Stimulated activated CD8-positive, alpha-beta memory T cell treated with anti-CD3 and anti-CD28 coated beads, Interleukin-12 subunit alpha, Interleukin-12 subunit beta, amount 100 ng/mL, for 4 hours (primary cell): ENCODE results near the gene ISCU.
"Not testable (repeated sequence)": the region's sequence is repeated elsewhere in the genome, so short reads cannot be mapped to it uniquely, and the experiment has no call there.

ENCODE experiments used
- DNase-seq: peaks from one replicate; pipeline ENCODE4 v3.0.0-alpha.2; 2020; ENCODE audit warnings: low read depth

Gene ISCU

DNA sequence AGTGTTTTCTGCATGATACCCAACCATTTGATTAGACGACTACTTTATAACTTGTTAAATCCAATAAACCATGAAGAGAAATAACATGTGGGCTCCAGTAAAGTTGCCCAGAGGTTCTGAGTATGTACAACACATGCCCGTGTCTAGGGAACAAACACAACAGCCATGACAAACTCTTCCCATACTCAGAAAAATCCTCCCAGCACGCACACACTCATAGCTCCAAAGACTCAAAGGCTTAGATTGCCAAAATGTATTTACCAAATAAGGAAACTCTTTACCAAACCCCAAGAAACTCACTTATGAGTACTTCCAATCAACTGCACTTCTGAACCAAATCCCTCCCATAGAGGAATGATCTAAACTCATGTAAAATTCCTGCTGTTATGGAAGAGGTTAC is 18.7 kb upstream of the ISCU start:
- DNase-seq = no peak

DNA sequence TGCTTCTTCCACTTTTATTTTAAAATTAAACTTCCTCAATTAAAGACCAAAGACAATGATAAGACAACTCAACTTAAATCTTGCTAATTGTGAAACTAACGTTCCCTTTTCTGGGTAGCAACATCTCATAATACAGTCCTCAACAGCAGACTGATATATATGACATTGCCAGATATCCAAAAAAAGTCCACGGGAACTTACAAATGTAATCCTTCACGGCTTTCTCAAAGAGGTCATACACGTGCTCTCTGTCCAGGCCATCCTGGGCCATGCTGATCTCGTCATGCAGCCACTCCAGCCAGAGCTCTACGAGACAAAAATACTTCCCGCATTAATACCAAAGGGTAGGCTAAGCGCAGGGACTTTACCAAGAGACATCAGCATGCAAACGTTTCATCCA is 14.7 kb upstream of the ISCU start:
- DNase-seq = no peak

DNA sequence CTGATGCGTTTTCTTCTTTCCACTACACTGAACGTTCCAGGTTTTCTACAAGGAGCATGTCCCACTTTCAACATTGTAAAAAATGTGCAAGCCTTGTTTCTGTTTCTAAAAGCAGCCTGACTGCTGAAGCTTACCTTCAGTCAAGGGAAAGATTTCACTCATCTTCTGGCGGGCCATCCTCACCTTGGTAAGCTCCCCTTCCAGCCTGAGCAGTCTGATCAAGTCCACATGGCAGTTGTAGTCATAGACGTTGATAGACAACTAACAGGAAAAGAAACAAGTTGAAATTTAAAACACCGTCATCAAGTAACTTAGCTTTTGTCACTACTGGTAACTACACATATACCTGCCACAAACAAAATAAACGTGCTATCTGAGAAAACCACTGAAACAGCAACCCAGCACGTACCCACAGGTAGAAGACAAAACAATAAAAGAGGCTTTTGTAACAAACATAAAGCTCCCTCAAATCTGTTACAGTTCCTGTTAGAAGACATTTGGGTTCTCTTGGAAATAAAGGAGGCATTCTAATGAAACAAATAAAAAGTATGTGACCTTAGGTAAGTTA is 13.4 kb upstream of the ISCU start:
- DNase-seq = no peak

DNA sequence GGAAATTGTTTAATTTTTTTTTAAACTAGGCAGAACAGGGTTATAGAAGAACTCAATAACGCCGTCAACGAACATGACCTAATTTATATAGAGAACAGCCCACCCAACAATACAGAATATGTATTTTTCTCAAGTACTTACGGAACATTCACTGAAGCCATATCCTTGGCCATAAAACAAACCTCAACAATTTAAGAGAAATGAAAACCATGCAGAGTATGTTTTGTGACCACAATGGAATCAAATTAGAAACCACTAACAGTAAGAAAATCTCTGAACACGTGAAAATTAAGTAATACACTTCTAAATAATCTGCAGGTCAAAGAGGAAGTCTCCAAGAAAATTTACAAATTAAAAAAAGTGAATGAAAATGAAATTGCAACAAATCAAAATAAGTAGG is 10.9 kb upstream of the ISCU start:
- DNase-seq = no peak

DNA sequence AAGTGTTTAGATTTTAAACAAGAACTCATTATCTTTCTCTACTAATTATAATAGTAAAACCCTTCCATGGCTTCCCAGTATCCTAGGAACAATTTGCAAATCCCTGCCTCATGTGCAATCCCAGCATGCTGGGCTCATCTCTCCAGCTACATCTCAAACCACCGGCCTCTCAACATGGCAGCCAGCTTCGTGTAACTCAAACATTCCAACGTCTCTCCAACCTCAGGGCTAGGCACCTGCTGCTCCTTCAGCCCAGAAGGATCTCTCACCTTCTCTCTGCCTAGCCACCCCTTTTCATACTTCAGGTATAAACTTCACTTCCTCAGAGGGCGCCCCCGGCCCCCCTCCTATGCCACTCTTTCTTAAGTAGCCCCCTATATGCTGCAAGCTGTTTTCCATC is 8.6 kb upstream of the ISCU start:
- DNase-seq = no peak

DNA sequence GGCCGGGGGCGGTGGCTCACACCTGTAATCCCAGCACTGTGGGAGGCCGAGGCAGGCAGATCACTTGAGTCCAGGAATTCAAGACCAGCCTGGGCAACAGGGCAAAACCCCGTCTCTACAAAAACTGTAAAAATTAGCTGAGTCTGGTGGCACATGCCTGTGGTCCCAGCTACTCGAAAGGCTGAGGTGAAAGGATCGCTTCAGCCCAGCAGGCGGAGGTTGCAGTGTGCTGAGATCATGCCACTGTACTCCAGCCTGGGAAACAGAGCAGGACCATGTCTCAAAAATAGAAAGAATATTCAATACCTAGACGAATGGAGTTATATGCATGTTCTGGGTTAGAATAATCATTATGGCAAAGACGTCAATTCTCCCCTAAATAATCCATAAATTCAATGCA is 7.0 kb upstream of the ISCU start:
- DNase-seq = not testable (repeated sequence)

DNA sequence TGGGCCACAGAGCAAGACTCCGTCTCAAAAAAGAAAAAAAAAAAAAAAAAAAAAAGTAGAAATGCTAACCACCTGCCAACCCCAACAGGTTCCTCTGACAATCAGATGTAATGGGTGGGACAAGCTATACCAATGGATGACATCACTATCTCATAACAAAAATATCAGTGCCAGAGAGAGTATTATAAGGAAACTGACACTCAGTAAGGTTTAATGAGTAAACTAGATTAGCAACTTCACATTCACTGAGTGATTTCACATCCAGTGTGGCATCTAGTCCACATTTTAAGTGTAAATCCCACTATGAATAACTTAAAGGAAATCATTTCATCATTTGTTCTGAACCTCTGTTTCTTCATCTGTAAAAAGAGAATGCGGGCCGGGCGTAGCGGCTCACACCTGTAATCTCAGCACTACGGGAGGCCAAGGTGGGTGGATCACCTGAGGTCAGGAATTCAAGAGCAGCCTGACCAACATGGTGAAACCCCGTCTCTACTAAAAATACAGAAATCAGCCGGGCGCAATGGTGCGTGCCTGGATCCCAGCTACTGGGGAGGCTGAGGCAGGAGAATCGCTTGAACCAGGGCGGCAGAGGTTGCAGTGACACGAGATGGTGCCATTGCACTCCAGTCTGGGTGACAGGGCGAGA is 3.3 kb upstream of the ISCU start:
- no peak for DNase-seq

DNA sequence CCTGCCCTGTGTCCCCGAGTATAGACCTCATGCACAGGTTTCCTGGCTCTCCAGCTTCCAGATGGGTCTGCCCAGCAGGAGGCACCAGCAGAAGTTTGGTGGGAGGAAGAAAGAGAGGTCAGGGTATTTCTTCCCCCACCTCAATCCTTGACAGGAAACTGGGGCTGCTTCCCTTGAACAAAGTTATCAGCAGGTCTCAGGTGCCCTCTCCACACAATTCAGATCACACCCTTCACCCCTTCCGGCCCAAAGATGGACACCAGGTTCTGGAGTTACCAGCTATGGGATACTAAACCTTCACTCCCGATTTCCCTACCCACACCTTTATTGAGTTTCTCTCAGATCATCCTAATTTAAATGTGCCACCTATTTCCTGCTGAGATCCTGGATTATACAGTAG is 2.6 kb upstream of the ISCU start:
- no peak for DNase-seq

DNA sequence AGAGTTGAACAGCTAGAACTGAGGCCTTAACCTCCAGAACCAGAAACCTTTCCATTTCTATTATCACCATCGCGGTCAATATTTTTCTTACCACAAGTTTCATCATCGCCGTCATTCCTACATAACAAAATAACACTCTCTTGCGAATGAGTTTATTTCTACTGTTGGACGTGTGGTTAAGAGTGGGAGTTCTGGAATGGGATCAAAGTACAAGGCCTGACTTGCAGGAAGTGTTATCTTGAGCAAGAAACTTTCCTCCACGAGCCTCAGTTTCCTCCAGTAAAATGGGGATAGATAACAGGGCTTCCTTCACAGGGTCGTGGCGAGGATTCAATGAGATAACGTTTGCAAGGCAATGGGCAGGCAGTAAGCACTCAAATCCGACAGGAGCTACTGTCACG is 2.1 kb upstream of the ISCU start:
- no peak for DNase-seq

DNA sequence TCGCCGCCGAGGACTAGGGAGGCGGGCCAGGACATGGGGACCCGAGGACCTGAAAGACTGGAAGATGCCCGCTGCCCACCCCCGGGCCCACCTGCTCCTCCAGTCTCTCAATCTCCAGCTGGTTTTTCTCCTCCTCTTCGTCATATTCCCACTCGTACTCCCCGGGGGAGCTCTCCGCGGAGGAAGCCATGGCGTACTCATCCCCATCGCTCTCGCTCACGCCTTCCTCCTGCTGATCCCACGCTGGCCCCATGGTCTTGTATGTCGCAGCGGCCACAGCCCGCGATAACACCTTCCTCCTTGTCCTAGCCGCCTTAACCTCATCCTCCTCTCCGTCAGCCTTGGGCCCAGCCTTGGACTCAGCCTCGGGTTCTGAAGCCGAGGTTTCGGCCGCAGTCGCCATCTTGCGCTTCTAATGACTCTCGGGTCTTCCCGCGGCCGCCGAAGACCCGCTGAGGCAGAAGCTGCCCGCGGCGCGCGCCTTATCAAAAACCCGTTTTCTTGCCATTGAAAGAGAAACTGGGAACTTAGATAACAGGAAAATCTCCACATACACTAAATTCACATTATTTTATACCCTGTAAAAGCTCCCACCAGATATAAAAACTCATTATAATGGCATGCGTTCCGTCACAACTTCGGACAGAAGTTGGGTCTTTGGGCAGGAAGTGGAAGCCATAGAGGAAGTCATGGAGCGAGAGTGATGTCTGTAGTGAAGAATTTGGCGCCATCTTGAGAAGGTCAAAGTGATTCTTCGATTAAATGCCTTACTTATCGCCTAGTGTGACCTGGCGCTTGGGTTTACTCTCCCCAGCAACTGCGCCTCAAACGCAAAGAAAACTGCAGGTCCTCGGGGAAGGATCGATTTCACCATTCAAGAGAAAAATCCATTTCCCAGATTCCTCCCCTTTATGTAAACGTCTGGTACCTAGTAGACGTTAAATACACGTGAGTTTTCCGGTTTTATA is 1.4 kb upstream of the ISCU start, which contains the start of gene SART3:
Gene SART3, minus strand, starts transcription at position 422 of the 968 bp plus-strand sequence. Its CDS starts 19 bp downstream, at position 403.
- DNase-seq = peak; percentile 65

DNA sequence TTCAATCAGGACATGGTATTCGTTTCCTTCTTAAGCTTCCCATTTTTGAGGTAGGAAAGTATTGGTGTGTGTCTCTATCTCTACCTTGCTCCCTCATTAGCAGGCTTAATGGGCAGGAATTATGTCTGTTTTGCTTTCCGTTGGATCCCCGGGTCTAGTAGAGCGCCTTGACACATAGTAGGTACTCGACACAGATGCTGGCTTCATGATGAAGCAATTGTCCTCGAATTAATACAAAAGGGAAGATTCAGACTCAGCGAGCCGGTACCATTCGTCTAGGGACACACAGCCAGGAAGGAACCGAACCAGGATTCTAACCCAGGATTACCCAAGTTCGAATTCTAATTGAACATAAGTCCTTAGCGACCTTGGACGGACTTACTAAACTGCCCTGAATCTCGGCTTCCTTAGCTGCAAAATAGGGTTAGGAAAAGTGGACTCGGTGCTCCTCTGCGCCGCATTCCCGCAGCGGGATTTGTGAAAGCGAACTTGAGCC is 496 bp upstream of the ISCU start:
- DNase-seq = no peak

DNA sequence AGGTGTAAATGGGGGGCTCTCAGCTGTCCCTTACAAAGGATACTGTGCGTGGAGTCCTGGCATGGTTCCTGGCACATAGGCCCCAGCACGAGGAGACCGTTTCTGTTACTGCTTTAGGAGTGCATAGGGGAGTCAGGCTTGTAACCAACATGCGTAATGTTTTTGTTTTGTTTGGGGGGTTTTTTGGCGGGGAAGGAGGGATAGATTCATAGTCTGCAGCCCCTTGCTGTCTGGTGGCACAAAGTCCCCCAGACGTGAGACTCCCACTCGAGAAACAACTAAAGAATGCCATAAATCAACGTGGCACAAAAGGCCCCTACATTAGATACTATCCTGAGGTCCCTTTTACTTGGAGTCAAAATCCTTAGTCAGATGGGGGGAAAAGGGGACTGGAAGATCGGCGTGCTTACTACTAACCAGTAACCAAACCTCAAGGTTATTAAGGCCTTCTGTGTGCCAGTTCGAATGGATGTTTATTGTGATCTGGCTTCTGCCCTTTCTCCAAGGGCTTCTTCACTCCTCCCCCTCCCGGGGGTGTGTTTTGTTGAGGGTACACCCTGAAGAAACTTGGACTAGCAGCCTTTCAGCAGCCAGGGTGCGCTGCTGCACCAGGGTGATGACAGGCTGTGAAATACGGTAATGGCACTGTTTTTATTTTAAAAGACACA is 874 bp downstream of the ISCU start:
- DNase-seq = peak; percentile 71

DNA sequence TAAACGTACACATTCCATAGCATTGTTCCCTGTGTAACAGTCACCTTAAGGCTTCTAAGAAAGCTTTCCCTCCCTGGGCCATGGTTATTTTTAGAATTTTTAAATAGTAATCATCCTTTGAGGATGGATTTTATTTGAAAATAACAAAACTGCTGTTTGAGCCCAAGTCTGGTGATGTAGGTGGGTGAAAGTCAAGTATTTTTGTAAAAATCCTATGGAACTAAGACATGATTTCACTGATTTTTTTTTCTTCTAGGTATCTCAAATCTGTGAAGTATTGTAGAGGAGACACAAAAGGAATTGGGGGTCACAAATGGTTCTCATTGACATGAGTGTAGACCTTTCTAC is 1.4 kb downstream of the ISCU start:
- DNase-seq = no peak

DNA sequence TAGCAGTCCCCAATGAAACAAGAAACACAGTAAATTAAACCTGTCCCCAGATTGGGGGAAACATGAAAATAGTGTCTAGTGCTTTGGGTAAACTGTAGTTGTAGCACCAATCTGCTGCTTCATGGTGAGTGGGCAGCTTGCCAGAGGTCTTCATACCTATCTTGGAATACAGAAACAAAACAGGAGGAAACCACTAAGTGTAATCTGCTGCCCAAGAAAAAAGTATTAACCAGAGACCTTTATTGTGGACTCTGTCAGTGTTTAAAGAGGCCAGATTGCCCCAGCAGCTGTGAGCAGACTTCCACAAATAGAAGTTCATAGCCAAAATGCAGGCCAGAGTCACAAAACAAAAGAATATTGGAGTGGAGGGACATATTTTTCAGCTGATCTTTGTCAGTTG is 2.3 kb downstream of the ISCU start:
- DNase-seq = no peak

DNA sequence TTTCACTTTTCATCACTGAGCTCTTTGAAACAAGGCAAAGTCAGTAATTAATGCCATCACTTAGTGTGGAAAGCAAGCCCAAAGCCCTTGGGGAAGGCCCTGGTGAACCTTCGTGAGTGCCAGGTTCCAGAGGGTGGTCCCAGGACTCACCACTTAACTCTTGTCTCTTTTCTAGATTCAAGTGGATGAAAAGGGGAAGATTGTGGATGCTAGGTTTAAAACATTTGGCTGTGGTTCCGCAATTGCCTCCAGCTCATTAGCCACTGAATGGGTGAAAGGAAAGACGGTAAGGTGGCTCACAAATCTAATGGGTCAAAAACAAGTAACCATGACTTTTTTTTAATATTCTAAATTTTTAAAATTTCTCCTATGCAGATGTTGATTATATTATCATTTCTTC is 2.8 kb downstream of the ISCU start:
- DNase-seq = no peak

DNA sequence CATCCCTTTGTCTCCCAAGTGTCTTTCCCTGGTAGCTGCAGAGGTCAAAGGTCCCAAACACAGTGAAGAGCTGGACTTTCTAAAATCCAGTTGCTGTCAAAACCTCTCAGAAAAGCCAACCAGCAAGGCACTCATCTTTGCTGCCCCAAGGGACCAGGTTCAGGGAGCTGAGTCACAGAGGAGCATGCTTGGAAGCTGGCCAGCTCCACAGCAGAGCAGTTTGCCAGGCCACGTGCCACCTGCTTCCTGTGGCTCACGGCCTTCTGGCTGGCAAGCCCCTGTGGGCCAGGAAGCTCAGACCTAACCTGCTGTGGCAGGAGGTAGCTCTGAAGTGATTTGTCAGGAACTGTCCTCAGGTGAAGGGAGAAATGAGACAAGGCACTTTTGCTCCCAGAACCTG is 3.6 kb downstream of the ISCU start:
- DNase-seq = peak; percentile 50

DNA sequence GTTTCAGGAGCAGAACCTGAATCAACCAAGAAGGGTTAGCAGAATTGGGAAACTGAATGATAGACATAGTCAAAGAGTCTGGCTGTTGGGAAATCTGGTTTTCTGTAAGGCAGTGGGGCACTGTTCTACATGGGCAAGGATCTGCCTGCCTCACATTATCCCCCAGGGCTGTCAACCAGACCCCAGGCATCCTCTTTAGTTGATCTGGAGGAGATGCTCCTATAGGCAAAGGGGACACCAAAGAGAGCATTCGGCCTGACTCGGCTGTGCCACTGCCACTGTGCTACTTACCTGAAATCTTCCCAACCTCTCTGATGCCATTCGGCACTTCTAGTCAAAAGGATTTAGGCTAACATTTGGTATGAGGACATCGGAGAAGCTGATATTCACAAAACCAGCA is 4.1 kb downstream of the ISCU start:
- DNase-seq = no peak

DNA sequence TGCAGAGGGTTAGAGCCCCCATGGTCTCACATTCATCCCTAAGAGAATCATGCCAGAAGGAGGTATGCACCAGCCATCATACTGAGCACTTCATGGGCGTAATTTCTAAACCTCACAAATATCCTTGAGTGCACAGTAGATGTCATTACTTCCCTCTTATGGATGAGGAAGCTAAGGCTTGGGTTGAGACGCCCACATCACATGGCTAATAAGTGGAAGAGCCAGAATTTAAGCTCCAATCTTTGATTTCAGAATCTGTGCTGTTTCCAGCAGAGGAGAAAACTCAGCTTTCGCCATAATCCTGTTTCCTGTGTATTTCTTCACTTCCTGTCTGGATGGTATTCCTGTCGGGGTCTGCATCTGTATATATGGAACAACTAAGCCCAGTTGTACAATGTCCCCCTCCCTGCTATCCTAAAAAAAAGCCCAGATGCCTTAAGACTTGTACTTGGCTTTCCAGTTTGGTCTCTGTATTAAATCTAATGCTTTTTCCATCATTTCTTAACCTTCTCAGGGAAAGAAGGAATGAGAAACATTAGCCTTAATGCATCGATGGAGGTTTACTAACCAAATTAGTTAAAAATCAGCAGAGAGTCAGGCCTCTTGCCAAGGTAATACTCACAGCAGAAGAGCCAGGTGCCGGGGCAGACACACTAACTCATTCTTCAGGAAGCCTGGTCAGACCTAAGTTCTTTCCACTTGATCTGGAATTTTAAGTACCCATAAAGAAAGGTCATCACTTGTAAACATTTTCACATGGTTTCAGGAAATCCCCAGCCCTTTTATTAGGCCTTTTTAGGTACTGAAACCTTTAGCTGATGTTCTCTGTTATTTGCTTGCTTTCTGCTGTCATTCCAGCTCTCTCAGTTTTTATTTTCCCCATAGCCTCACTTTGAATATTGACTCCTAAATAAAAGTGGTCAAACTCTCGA is 5.3 kb downstream of the ISCU start:
- no peak for DNase-seq

DNA sequence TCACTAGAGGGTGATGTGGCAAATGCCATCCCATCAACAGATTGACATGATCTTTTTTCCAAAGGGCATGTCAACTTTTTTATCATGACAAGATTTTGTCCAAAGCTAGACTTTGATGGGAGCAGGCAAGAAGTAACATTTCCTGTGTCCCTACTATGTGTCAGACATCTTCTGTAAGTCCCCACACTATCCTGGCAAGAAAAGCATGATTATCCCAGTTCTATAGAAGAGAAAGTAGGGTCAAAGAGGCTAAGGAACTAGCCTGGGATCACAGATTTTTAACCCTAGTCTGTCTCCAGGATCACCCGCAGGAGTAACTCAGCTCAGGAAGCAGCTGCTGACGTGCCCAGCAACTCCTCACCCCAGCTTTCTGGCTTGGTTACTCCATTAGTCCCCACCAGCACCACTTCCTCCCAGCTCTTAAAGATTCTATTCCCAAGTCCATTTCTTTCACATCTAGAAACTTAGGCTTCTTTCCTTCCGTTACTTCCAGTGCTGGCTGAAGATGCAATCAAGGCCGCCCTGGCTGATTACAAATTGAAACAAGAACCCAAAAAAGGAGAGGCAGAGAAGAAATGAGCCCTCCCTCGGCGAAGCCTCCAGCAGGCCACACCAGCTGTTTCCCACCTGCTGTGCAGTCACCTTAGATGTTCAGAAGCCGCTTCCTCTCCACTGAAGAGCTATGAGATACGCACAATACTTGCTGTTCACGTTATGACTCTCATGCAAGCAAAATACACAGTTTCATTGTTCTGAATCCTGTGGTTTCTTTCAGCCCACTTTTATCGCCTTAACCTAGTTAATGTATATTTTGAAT is 6.2 kb downstream of the ISCU start:
- peak; percentile 10 for DNase-seq
